Measurements from ENCODE around the gene PORCN. TPM values are rescaled to one million over a fixed set of nuclear protein-coding genes. Genes with fewer than 3 reads are reported as not detected.

The PORCN gene
- polyA plus RNA-seq, 1 donor (not counting 4 experiments of a cell fraction or from before 2014, with no cell fraction given): 52.2 TPM

GRCh38 chrX:48531358-48531959, 22.7 kb downstream of the PORCN start:
- H2AFZ ChIP-seq (ENCODE audit: control insufficient read depth, low read length): peak overlapping the region; percentile 54
- H3K9me3 ChIP-seq (ENCODE audit: control insufficient read depth, low read depth, low read length): no peaks in the 10 kb centered on the region
- no peak overlapping the region for H3K4me3 ChIP-seq (ENCODE audit: control insufficient read depth in 2 of 3, extremely low read depth in 1 of 3, insufficient read depth in 2 of 3, low read depth in 1 of 3, low read length in 3 of 3)
- FAIRE-seq (peak; percentile 95), DNase-seq (ENCODE audit: low read depth, low spot score) (no peak)
- peaks cover 6 to 10% of the 10 kb centered on the region in 2 experiments for H3K36me3 ChIP-seq (ENCODE audit: control insufficient read depth in 2 of 2, extremely low read depth in 1 of 2, insufficient read depth in 2 of 2, low read length in 2 of 2)
- peaks cover 21% of the 10 kb centered on the region for H3K4me1 ChIP-seq (ENCODE audit: control insufficient read depth, extremely low read depth, insufficient read depth, low read length)
- peak overlapping the region; percentile 10 for H3K4me2 ChIP-seq (ENCODE audit: control insufficient read depth, extremely low read depth, insufficient read depth, low read depth, low read length)
- dilution Hi-C loops (cut with MboI; ENCODE audit: extremely low pct_ligation_motif_present, low sequenced_read_pairs): no loop called here
- no peak for TF ChIP-seq EZH2 (IDR thresholded peaks at IDR 0.05; ENCODE audit: low read length)
- no peak for TF ChIP-seq CTCF (optimal IDR thresholded peaks at IDR 0.05 in 1 of 3, IDR thresholded peaks at IDR 0.05 in 1 of 3, conservative IDR thresholded peaks at IDR 0.05 in 1 of 3; ENCODE audit: extremely low read depth in 1 of 3, insufficient read depth in 2 of 3, low read length in 3 of 3)
- no peaks in the 10 kb centered on the region for H3K79me2 ChIP-seq (ENCODE audit: control insufficient read depth, insufficient read depth, low read length)
- H3K27ac ChIP-seq (ENCODE audit: control insufficient read depth, insufficient read depth, low read length): peak overlapping the region; percentile 92
- H3K27me3 ChIP-seq (ENCODE audit: control insufficient read depth, extremely low read depth, insufficient read depth, low read length): no peaks in the 10 kb centered on the region
- H3K9ac ChIP-seq (ENCODE audit: control insufficient read depth, extremely low read depth, insufficient read depth, low read length): peak overlapping the region; percentile 63
- H4K20me1 ChIP-seq (ENCODE audit: control insufficient read depth, extremely low read depth, insufficient read depth, low read length): no peaks in the 10 kb centered on the region
- no peaks in the 10 kb centered on the region for H3K9me1 ChIP-seq (ENCODE audit: control insufficient read depth, extremely low read depth, insufficient read depth, low read length)

- no peak overlapping the region for H3K9ac ChIP-seq (ENCODE audit: control insufficient read depth, extremely low read depth, insufficient read depth, low read length)
- peak overlapping the region; percentile 3 for H3K4me2 ChIP-seq (ENCODE audit: control insufficient read depth, extremely low read depth, insufficient read depth, low read depth, low read length)
- no peak overlapping the region for H2AFZ ChIP-seq (ENCODE audit: control insufficient read depth, low read length)
These were observed 23.4 kb downstream of the PORCN start for GRCh38 chrX:48532161-48532560.

More at GRCh38 chrX:48532161-48532560, 23.4 kb downstream of the PORCN start:
- dilution Hi-C loops (cut with MboI; ENCODE audit: extremely low pct_ligation_motif_present, low sequenced_read_pairs): no loop called here
- Histone ChIP-seq H3K27me3 (ENCODE audit: control insufficient read depth, extremely low read depth, insufficient read depth, low read length) (no peaks in the 10 kb centered on the region), H4K20me1 (ENCODE audit: control insufficient read depth, extremely low read depth, insufficient read depth, low read length) (no peaks in the 10 kb centered on the region), H3K36me3 (ENCODE audit: control insufficient read depth in 2 of 2, extremely low read depth in 1 of 2, insufficient read depth in 2 of 2, low read length in 2 of 2) (peaks cover 4% of the 10 kb centered on the region in 2 experiments), H3K4me1 (ENCODE audit: control insufficient read depth, extremely low read depth, insufficient read depth, low read length) (peaks cover 21% of the 10 kb centered on the region), H3K4me3 (ENCODE audit: control insufficient read depth in 2 of 3, extremely low read depth in 1 of 3, insufficient read depth in 2 of 3, low read depth in 1 of 3, low read length in 3 of 3) (no peak overlapping the region), H3K9me1 (ENCODE audit: control insufficient read depth, extremely low read depth, insufficient read depth, low read length) (no peaks in the 10 kb centered on the region), H3K79me2 (ENCODE audit: control insufficient read depth, insufficient read depth, low read length) (no peaks in the 10 kb centered on the region), H3K27ac (ENCODE audit: control insufficient read depth, insufficient read depth, low read length) (peak overlapping the region; percentile 92), H3K9me3 (ENCODE audit: control insufficient read depth, low read depth, low read length) (no peaks in the 10 kb centered on the region)
- no peak for TF ChIP-seq EZH2 (IDR thresholded peaks at IDR 0.05; ENCODE audit: low read length)
- TF ChIP-seq CTCF (optimal IDR thresholded peaks at IDR 0.05 in 1 of 3, IDR thresholded peaks at IDR 0.05 in 1 of 3, conservative IDR thresholded peaks at IDR 0.05 in 1 of 3; ENCODE audit: extremely low read depth in 1 of 3, insufficient read depth in 2 of 3, low read length in 3 of 3): no peak
- FAIRE-seq (no peak), DNase-seq (ENCODE audit: low read depth, low spot score) (no peak)

Data from keratinocyte (primary cell).